ENCODE measurements around the gene ATP2A3. TPM values are rescaled to one million over a fixed set of nuclear protein-coding genes. Genes with fewer than 3 reads are reported as not detected.

Gene ATP2A3
- total RNA-seq, 1 donor from 2014 or later = 1.7 TPM

DNA sequence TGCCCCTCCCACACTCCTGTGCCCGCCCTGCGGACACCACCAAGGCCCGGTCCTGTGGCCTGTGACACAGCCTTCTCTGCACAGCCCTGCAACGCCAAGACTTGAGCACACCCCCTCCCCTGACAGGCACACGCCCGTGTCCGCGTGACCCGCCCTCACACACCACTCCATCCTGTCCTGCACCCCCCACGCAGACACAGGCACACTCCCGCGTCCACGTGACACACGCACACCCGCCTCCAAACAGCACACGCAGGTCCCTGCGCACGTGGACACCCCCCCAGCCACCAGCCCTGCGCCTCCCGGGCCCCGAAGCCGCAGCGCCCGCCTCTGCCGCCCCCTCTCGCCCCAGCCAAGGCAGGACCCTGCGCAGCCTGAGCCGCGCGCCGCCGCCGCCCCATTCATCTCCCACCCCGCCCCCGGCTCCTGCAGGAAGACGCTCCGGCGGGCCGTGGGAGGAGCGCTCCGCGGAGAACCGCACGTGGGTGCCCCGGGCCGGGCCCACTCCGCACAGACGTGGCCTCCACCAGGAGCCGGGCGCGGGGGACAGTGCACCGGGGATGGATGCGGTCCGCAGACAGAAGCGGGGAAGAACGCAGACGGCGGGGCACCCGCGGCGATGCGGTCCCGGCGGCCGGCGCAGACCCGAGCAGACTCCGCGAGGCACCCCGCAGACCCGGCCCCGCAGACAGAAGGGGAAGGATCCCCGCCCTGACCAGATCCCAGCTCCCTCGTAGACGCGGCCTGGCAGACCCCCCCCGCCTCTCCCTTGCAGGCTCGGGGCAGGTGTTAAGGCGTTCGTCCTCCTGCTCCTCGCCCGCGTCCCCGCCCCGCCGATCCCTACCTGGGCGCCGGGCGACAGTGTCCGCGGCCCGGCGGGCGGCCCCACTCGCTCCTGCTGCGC, 71.9 kb downstream of the ATP2A3 start:
- Mint-ChIP-seq H3K4me3 (ENCODE audit: unreplicated experiment) (peak overlapping the region; percentile 75), H3K36me3 (ENCODE audit: low read depth) (no peaks in the 10 kb centered on the region), H3K27ac (ENCODE audit: unreplicated experiment) (peak overlapping the region; percentile 72), H3K27me3 (ENCODE audit: low read depth) (no peaks in the 10 kb centered on the region), H3K4me1 (ENCODE audit: low read depth) (peaks cover 61% of the 10 kb centered on the region), H3K9me3 (ENCODE audit: low read depth) (no peaks in the 10 kb centered on the region)
- no peak for DNase-seq (ENCODE audit: low spot score)
- TF ChIP-seq, protein P1, sequence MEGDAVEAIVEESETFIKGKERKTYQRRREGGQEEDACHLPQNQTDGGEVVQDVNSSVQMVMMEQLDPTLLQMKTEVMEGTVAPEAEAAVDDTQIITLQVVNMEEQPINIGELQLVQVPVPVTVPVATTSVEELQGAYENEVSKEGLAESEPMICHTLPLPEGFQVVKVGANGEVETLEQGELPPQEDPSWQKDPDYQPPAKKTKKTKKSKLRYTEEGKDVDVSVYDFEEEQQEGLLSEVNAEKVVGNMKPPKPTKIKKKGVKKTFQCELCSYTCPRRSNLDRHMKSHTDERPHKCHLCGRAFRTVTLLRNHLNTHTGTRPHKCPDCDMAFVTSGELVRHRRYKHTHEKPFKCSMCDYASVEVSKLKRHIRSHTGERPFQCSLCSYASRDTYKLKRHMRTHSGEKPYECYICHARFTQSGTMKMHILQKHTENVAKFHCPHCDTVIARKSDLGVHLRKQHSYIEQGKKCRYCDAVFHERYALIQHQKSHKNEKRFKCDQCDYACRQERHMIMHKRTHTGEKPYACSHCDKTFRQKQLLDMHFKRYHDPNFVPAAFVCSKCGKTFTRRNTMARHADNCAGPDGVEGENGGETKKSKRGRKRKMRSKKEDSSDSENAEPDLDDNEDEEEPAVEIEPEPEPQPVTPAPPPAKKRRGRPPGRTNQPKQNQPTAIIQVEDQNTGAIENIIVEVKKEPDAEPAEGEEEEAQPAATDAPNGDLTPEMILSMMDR (IDR thresholded peaks at IDR 0.05) = no peak

DNA sequence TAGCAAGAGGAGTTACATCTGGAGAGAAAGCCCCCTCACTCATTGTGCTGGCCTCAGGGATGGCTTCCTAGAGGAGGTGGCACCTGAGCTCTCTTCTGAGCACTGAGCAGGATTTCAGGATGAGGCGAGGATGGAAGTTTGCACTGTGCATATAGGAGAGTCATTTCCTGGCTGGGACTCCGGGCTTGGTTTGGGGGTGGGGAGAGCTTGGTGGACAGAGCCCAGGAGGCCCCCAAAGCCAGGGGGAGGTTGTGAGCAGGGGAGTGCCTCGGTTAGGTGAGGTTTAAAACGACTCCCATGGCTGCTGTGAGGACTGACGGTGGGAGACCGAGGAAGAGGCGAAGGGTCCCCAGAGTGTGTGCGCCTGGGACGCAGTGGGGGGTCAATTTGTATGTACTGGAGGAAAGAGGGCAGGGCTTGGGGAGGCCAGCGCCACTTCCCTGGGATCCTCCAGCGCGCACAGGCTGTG, 72.6 kb downstream of the ATP2A3 start:
- TF ChIP-seq, protein P1 (IDR thresholded peaks at IDR 0.05) = no peak
- no peak for DNase-seq (ENCODE audit: low spot score)
- H3K36me3 Mint-ChIP-seq (ENCODE audit: low read depth) = no peaks in the 10 kb centered on the region
- peak overlapping the region; percentile 75 for H3K4me3 Mint-ChIP-seq (ENCODE audit: unreplicated experiment)
- peak overlapping the region; percentile 72 for H3K27ac Mint-ChIP-seq (ENCODE audit: unreplicated experiment)
- no peaks in the 10 kb centered on the region for H3K27me3 Mint-ChIP-seq (ENCODE audit: low read depth)
- H3K4me1 Mint-ChIP-seq (ENCODE audit: low read depth) = peaks cover 68% of the 10 kb centered on the region
- H3K9me3 Mint-ChIP-seq (ENCODE audit: low read depth) = no peaks in the 10 kb centered on the region

DNA sequence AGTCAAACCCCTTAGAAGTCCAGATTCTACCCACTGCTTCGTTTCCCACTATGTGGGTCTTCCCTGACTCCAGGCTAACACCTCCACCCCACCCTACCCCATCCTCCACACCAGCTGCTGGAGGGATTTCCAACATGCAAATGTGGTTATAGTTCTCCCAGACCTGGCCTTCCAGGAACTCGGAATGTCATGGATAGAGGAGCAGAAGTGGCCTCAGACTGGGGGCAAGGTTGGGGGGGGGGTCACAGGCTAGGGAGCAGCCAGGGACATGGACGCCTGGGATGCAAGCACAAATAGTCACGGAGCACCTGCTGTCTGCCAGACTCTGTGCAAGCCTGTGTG, 73.4 kb downstream of the ATP2A3 start:
- DNase-seq (ENCODE audit: low spot score) = no peak
- TF ChIP-seq, protein P1 (IDR thresholded peaks at IDR 0.05) = no peak
- Mint-ChIP-seq H3K27ac (ENCODE audit: unreplicated experiment) (peak overlapping the region; percentile 95), H3K4me1 (ENCODE audit: low read depth) (peaks cover 73% of the 10 kb centered on the region), H3K36me3 (ENCODE audit: low read depth) (no peaks in the 10 kb centered on the region), H3K27me3 (ENCODE audit: low read depth) (no peaks in the 10 kb centered on the region), H3K4me3 (ENCODE audit: unreplicated experiment) (peak overlapping the region; percentile 75), H3K9me3 (ENCODE audit: low read depth) (no peaks in the 10 kb centered on the region)

DNA sequence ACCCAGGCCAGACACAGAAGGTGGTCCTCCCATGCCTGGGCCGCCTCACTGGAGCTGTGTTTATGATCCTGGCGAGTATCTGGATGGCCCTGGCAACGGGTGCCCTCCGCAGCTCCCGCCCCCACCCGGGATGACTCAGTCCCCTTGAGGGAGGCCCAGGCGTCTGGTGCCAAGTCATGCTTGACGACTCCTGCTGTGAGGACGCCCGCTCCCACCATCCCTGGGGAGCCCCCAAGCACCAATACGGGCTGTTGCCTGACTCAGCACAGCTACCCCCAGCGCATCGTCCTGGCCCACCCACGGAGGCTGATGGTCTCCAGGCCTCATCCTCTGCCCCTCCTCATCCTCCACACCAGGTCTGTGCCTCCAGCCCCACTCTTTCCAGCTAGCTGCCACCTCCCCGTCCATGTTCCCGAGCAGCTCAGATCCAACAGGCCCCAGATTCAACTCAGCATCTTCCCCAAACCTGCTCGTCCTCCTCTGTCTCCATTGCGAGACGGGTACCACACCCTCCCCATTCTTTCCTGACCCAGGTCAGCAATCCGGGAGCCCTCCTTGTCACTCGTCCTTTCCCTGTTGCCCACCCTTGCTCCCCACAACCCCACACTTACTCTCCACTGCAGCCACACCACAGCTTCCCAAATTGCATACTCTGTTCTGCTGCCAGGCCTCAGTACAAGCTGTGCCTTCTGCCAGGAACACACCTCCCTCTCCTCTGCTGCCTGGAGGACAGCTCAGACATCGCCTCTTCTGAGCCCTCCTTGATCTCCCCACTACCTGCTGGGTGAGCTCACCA, 74.0 kb downstream of the ATP2A3 start:
- no peaks in the 10 kb centered on the region for H3K9me3 Mint-ChIP-seq (ENCODE audit: low read depth)
- H3K27me3 Mint-ChIP-seq (ENCODE audit: low read depth) = no peaks in the 10 kb centered on the region
- H3K27ac Mint-ChIP-seq (ENCODE audit: unreplicated experiment) = peak overlapping the region; percentile 95
- TF ChIP-seq, protein P1 (IDR thresholded peaks at IDR 0.05) = no peak
- peaks cover 78% of the 10 kb centered on the region for H3K4me1 Mint-ChIP-seq (ENCODE audit: low read depth)
- H3K36me3 Mint-ChIP-seq (ENCODE audit: low read depth) = no peaks in the 10 kb centered on the region
- peak overlapping the region; percentile 61 for H3K4me3 Mint-ChIP-seq (ENCODE audit: unreplicated experiment)
- no peak for DNase-seq (ENCODE audit: low spot score)

DNA sequence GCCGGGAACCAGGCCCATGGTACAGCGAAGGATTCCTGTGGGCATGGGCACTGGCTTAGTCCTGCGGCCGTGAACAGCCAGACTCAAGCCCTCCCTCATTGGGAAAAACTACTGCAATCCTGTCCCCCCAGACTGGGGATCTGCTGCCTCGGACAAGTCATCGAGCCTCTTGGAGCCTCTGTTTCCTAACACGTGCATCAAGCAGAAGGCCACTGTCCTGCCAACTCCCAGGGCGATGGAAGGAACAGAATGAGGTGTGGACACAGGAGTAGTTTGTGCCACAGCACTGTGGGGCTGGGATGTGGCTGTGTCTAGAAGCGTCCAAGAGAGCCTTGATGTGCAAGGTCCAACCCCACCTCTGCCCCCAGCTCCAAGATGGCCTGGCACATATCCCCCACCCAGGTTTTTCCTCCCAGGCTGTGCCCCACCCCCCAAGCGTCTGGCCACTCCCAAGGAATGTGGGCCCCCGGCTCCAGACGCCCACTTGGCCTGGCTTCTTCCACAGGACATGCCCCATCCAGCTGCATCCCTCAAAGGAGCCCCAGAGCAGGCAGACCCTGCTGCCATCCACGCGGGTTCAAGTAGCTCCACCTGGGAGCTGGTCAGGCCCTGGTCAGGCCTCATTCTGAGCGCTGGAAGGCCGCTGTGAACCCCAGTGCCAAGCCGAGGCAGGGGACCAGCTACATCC, 74.8 kb downstream of the ATP2A3 start:
- Mint-ChIP-seq H3K36me3 (ENCODE audit: low read depth) (no peaks in the 10 kb centered on the region), H3K27me3 (ENCODE audit: low read depth) (no peaks in the 10 kb centered on the region), H3K9me3 (ENCODE audit: low read depth) (no peaks in the 10 kb centered on the region), H3K27ac (ENCODE audit: unreplicated experiment) (peak overlapping the region; percentile 95), H3K4me1 (ENCODE audit: low read depth) (peaks cover 76% of the 10 kb centered on the region), H3K4me3 (ENCODE audit: unreplicated experiment) (no peak overlapping the region)
- DNase-seq (ENCODE audit: low spot score) = no peak
- TF ChIP-seq, protein P1 (IDR thresholded peaks at IDR 0.05) = no peak
